ENCODE measurements around the gene MYO1E.
"Not testable (repeated sequence)": the region's sequence is repeated elsewhere in the genome, so short reads cannot be mapped to it uniquely, and the experiment has no call there.

MYO1E gene

DNA sequence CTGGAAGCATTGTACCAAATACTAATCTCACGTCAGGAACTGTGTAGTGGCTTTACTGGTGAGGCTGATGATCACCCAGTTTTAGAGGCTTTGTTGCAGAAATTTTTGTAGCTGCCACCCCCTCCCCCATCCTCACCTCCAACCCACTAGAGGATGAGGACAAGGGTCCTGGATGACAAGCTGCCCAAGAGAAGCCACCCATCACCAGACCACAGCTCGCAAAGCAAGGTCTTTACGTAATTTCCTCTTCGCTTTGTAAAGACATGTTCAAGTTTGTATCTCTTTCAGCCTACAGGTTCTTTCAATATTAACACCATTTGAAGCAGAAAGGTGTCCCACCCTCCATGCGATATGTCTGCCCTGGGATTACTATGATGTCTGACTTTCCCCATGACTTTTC lies 91.8 kb downstream of the MYO1E start:
- Histone ChIP-seq H3K4me3 (ENCODE audit: insufficient read depth, low read length, poor library complexity, severe bottlenecking) (no peak overlapping the region), H3K79me2 (ENCODE audit: insufficient read depth, low read length) (peaks cover 98% of the 10 kb centered on the region), H3K9ac (ENCODE audit: low read length) (no peak overlapping the region), H3K4me2 (ENCODE audit: low read depth, low read length, poor library complexity, severe bottlenecking) (no peak overlapping the region), H3K27me3 (ENCODE audit: low read length) (no peaks in the 10 kb centered on the region), H3F3A (ENCODE audit: insufficient read depth) (peaks cover 23% of the 10 kb centered on the region; the same call in 1 of the 2 replicates), H3K9me3 (ENCODE audit: insufficient read depth, low read length) (no peaks in the 10 kb centered on the region), H2AFZ (ENCODE audit: low read depth, low read length, severe bottlenecking) (no peak overlapping the region), H3K9me2 (replicated peaks; ENCODE audit: insufficient read depth, low read length) (no peaks in the 10 kb centered on the region), H3K27ac (ENCODE audit: low read depth, low read length) (no peak overlapping the region), H4K20me1 (ENCODE audit: low read depth, low read length) (peaks cover 53% of the 10 kb centered on the region), H3K36me3 (ENCODE audit: low read length) (no peaks in the 10 kb centered on the region)
- TF ChIP-seq, protein P1, sequence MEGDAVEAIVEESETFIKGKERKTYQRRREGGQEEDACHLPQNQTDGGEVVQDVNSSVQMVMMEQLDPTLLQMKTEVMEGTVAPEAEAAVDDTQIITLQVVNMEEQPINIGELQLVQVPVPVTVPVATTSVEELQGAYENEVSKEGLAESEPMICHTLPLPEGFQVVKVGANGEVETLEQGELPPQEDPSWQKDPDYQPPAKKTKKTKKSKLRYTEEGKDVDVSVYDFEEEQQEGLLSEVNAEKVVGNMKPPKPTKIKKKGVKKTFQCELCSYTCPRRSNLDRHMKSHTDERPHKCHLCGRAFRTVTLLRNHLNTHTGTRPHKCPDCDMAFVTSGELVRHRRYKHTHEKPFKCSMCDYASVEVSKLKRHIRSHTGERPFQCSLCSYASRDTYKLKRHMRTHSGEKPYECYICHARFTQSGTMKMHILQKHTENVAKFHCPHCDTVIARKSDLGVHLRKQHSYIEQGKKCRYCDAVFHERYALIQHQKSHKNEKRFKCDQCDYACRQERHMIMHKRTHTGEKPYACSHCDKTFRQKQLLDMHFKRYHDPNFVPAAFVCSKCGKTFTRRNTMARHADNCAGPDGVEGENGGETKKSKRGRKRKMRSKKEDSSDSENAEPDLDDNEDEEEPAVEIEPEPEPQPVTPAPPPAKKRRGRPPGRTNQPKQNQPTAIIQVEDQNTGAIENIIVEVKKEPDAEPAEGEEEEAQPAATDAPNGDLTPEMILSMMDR (IDR thresholded peaks at IDR 0.05; ENCODE audit: insufficient read depth, low read length, poor library complexity, severe bottlenecking): no peak
- no peak for TF ChIP-seq EZH2phosphoT487 (conservative IDR thresholded peaks at IDR 0.05; ENCODE audit: low read length)

DNA sequence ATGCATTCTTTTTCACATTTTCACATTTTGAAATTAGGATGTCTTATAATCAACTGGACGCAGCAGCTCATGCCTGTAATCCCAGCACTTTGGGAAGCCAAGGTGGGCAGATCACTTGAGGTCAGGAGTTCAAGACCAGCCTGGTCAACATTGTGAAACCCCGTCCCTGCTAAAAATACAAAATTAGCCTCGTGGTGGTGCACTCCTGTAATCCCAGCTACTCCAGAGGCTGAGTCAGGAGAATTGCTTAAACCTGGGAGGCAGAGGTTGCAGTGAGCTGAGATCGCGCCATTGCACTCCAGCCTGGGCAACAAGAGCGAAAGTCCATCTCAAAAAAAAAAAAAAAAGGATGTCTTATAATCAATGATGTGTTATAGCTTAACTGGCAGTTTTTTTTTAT lies 92.4 kb downstream of the MYO1E start:
- not testable (repeated sequence) for H3K9ac ChIP-seq (ENCODE audit: low read length); H3K4me3 ChIP-seq (ENCODE audit: insufficient read depth, low read length, poor library complexity, severe bottlenecking); H3K27ac ChIP-seq (ENCODE audit: low read depth, low read length); H3K27me3 ChIP-seq (ENCODE audit: low read length); H3K9me3 ChIP-seq (ENCODE audit: insufficient read depth, low read length); H3K9me2 ChIP-seq (replicated peaks; ENCODE audit: insufficient read depth, low read length); H3K4me2 ChIP-seq (ENCODE audit: low read depth, low read length, poor library complexity, severe bottlenecking); H2AFZ ChIP-seq (ENCODE audit: low read depth, low read length, severe bottlenecking); H3K36me3 ChIP-seq (ENCODE audit: low read length)
- Histone ChIP-seq H3K79me2 (ENCODE audit: insufficient read depth, low read length) (peaks cover 98% of the 10 kb centered on the region), H3F3A (ENCODE audit: insufficient read depth) (peaks cover 18% of the 10 kb centered on the region), H4K20me1 (ENCODE audit: low read depth, low read length) (peaks cover 58% of the 10 kb centered on the region)

DNA sequence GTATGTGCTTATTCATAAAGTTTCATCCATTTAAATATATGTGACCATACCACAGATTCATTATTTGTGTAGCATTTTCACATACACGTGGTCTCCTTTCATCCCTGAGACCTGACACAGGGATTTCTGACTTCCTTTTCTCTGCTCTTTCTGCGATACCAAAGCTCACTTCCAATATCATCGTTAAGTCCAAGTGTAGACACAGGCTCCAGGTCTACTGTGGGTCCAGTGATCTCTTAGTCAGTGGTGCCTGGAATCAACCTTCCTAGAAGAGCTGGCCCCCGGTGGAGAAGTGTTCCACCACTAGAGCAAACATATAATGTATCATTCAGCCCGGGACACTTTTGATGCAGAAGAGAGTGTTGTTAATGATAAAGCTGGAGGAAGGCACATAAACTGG lies 93.6 kb downstream of the MYO1E start:
- H3K4me3 ChIP-seq (ENCODE audit: insufficient read depth, low read length, poor library complexity, severe bottlenecking): no peak overlapping the region
- peaks cover 98% of the 10 kb centered on the region for H3K79me2 ChIP-seq (ENCODE audit: insufficient read depth, low read length)
- no peak overlapping the region for H3K4me2 ChIP-seq (ENCODE audit: low read depth, low read length, poor library complexity, severe bottlenecking)
- H4K20me1 ChIP-seq (ENCODE audit: low read depth, low read length): peaks cover 68% of the 10 kb centered on the region
- H3F3A ChIP-seq (ENCODE audit: insufficient read depth): peaks cover 22% of the 10 kb centered on the region
- H2AFZ ChIP-seq (ENCODE audit: low read depth, low read length, severe bottlenecking): no peak overlapping the region
- H3K9me2 ChIP-seq (replicated peaks; ENCODE audit: insufficient read depth, low read length): no peaks in the 10 kb centered on the region
- H3K9ac ChIP-seq (ENCODE audit: low read length): no peak overlapping the region
- no peaks in the 10 kb centered on the region for H3K9me3 ChIP-seq (ENCODE audit: insufficient read depth, low read length)
- H3K36me3 ChIP-seq (ENCODE audit: low read length): 0 out of 2 replicates have a peak, but pooled peaks cover 3% of the 10 kb centered on the region
- TF ChIP-seq EZH2phosphoT487 (conservative IDR thresholded peaks at IDR 0.05; ENCODE audit: low read length): no peak
- TF ChIP-seq, protein P1 (IDR thresholded peaks at IDR 0.05; ENCODE audit: insufficient read depth, low read length, poor library complexity, severe bottlenecking): no peak
- no peaks in the 10 kb centered on the region for H3K27me3 ChIP-seq (ENCODE audit: low read length)
- H3K27ac ChIP-seq (ENCODE audit: low read depth, low read length): no peak overlapping the region

DNA sequence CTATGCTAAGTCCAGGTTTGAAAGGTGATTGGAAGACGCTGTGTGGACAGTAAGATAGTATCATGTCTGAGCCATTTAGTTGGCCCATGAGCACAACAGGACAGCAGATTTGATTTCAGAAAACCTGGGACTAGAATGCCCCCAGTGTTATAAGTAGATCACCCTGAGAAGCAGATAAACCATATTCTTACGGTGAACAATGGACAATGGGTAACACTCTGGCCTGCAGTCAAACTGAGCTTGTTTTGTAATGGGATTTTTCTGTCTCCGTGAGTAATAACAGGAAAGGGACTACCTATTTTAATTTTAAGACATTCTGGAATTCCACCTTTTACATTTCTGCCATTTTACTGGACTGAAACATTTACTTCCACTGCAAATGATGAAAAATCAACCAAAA lies 94.6 kb downstream of the MYO1E start:
- peaks cover 15% of the 10 kb centered on the region for H3F3A ChIP-seq (ENCODE audit: insufficient read depth)

More for the DNA sequence above, 94.6 kb downstream of the MYO1E start:
- Histone ChIP-seq H3K27me3 (ENCODE audit: low read length) (no peaks in the 10 kb centered on the region), H3K9ac (ENCODE audit: low read length) (no peak overlapping the region), H4K20me1 (ENCODE audit: low read depth, low read length) (peaks cover 63% of the 10 kb centered on the region), H3K36me3 (ENCODE audit: low read length) (0 out of 2 replicates have a peak, but pooled peaks cover 3% of the 10 kb centered on the region), H3K4me3 (ENCODE audit: insufficient read depth, low read length, poor library complexity, severe bottlenecking) (no peak overlapping the region), H3K27ac (ENCODE audit: low read depth, low read length) (no peak overlapping the region), H3K9me2 (replicated peaks; ENCODE audit: insufficient read depth, low read length) (no peaks in the 10 kb centered on the region), H3K9me3 (ENCODE audit: insufficient read depth, low read length) (no peaks in the 10 kb centered on the region), H3K4me2 (ENCODE audit: low read depth, low read length, poor library complexity, severe bottlenecking) (no peak overlapping the region), H3K79me2 (ENCODE audit: insufficient read depth, low read length) (peaks cover 98% of the 10 kb centered on the region), H2AFZ (ENCODE audit: low read depth, low read length, severe bottlenecking) (no peak overlapping the region)
- TF ChIP-seq, protein P1 (IDR thresholded peaks at IDR 0.05; ENCODE audit: insufficient read depth, low read length, poor library complexity, severe bottlenecking): no peak
- TF ChIP-seq EZH2phosphoT487 (conservative IDR thresholded peaks at IDR 0.05; ENCODE audit: low read length): no peak
